Measurements from ENCODE around the gene TENM4. TPM values are rescaled to one million over a fixed set of nuclear protein-coding genes. Genes with fewer than 3 reads are reported as not detected.

The TENM4 gene
- total and polyA plus RNA-seq, 2 of the 8 experiments (the other 6 are each of a cell fraction or from before 2014, with no cell fraction given) = 3.5 to 7.2 TPM

GRCh38 chr11:79182794-79183193, 258.0 kb downstream of the TENM4 start (continued):
- no peak for TF ChIP-seq CHD7 (IDR thresholded peaks at IDR 0.05; ENCODE audit: insufficient replicate concordance, low read length)
- no peak for TF ChIP-seq CBX8 (IDR thresholded peaks at IDR 0.05; ENCODE audit: borderline replicate concordance, low read depth, low read length)
- TF ChIP-seq TBP (IDR thresholded peaks at IDR 0.05; ENCODE audit: low read depth, low read length) = no peak
- no peak for TF ChIP-seq RBBP5 (IDR thresholded peaks at IDR 0.05; ENCODE audit: borderline replicate concordance, low read depth, low read length)
- TF ChIP-seq BACH1 (IDR thresholded peaks at IDR 0.05; ENCODE audit: low read length) = no peak
- TF ChIP-seq TAF7 (optimal IDR thresholded peaks at IDR 0.05; ENCODE audit: borderline replicate concordance, low read depth, low read length) = no peak
- TF ChIP-seq TAF1 (IDR thresholded peaks at IDR 0.05; ENCODE audit: low read depth, low read length) = no peak
- TF ChIP-seq TCF12 (IDR thresholded peaks at IDR 0.05; ENCODE audit: low read depth, low read length) = no peak
